Vagina (tissue), 2 donors: ENCODE results near the gene HMCN1.
A peak's percentile ranks its signal among the peaks of the same experiment; 100 is the strongest.

Source experiments
- POLR2A ChIP-seq, 2 donors: fragments of 450-650 bp; IDR thresholded peaks; one replicate each; pipeline ENCODE4 v1.6.1; 2017; ENCODE audit warnings: antibody characterized with exemption in 2 of 2, mild to moderate bottlenecking in 2 of 2, moderate library complexity in 2 of 2
- POLR2AphosphoS5 ChIP-seq, 2 donors: sonication (generic); formaldehyde crosslinking; IDR thresholded peaks; one replicate each; pipeline ENCODE4 v1.9.0; 2017; ENCODE audit warnings: antibody characterized with exemption in 2 of 2, mild to moderate bottlenecking in 2 of 2, low read depth in 1 of 2; ENCODE audit not compliant: insufficient read depth in 1 of 2
- TF ChIP-seq, protein P1 (sequence below), 3 experiments: fragments of 450-650 bp in 2 of 3; fragments of 200-600 bp in 1 of 3; sonication (generic) in 1 of 3; IDR thresholded peaks; one replicate each; pipeline ENCODE4 v1.5.1; 2017 to 2019; ENCODE audit warnings: antibody characterized with exemption in 3 of 3, mild to moderate bottlenecking in 2 of 3, moderate library complexity in 2 of 3

DNA sequence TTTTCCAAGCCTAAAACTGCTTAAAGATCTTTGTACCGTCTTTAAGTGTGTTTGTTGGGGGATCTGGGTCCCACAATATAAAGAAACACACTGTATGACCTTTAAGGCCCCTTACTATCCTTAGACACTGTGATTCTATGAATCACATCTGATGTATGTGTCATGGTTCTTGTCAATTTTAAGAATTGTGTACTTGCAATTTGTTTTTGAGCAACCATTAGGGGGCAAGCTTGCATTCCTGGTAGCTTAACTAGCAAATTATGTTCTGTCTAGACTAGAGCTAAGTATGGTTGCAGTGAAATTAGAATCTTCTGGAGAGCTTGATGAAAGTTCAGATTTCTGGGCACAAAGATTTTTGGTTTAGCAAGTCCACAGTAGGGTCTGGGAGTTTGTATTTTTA is 421.4 kb downstream of the HMCN1 start:
- TF ChIP-seq, protein P1, sequence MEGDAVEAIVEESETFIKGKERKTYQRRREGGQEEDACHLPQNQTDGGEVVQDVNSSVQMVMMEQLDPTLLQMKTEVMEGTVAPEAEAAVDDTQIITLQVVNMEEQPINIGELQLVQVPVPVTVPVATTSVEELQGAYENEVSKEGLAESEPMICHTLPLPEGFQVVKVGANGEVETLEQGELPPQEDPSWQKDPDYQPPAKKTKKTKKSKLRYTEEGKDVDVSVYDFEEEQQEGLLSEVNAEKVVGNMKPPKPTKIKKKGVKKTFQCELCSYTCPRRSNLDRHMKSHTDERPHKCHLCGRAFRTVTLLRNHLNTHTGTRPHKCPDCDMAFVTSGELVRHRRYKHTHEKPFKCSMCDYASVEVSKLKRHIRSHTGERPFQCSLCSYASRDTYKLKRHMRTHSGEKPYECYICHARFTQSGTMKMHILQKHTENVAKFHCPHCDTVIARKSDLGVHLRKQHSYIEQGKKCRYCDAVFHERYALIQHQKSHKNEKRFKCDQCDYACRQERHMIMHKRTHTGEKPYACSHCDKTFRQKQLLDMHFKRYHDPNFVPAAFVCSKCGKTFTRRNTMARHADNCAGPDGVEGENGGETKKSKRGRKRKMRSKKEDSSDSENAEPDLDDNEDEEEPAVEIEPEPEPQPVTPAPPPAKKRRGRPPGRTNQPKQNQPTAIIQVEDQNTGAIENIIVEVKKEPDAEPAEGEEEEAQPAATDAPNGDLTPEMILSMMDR (IDR thresholded peaks at IDR 0.05): peak in 1 of 3 experiments; percentile 28
- TF ChIP-seq POLR2A (IDR thresholded peaks at IDR 0.05) (no peak), POLR2AphosphoS5 (IDR thresholded peaks at IDR 0.05; ENCODE audit: insufficient read depth in 1 of 2, low read depth in 1 of 2) (no peak)
